ENCODE measurements around the gene RDH14.
A peak's percentile ranks its signal among the peaks of the same experiment; 100 is the strongest.

Gene RDH14

GRCh38 chr2:18559531-18560030 is 872 bp downstream of the RDH14 start:
- DNase-seq = no peak

GRCh38 chr2:18558458-18558857 is 2.0 kb downstream of the RDH14 start:
- no peak for DNase-seq

GRCh38 chr2:18557121-18557520 is 3.3 kb downstream of the RDH14 start:
- no peak for DNase-seq

- no peak for DNase-seq
Observed at GRCh38 chr2:18552351-18553077, 7.9 kb downstream of the RDH14 start.

- no peak for DNase-seq
Observed at GRCh38 chr2:18551623-18552022, 8.8 kb downstream of the RDH14 start.

- no peak for DNase-seq
Observed at GRCh38 chr2:18551169-18551568, 9.3 kb downstream of the RDH14 start.

- DNase-seq = no peak
Observed at GRCh38 chr2:18550433-18550832, 10.0 kb downstream of the RDH14 start.

GRCh38 chr2:18549083-18549482 is 11.4 kb downstream of the RDH14 start:
- DNase-seq = no peak

GRCh38 chr2:18548621-18549020 is 11.8 kb downstream of the RDH14 start:
- DNase-seq = no peak

- peak in 2 of 6 experiments; percentile 9 to 18 for DNase-seq
Observed at GRCh38 chr2:18546567-18546966, 13.9 kb downstream of the RDH14 start.

- no peak for DNase-seq
Observed at GRCh38 chr2:18545384-18545783, 15.1 kb downstream of the RDH14 start.

- DNase-seq = no peak
Observed at GRCh38 chr2:18544171-18544570, 16.3 kb downstream of the RDH14 start.

GRCh38 chr2:18540872-18541271 is 19.6 kb downstream of the RDH14 start:
- no peak for DNase-seq

- DNase-seq = no peak
Observed at GRCh38 chr2:18536697-18537096, 23.8 kb downstream of the RDH14 start.

- no peak for DNase-seq
Observed at GRCh38 chr2:18536100-18536499, 24.4 kb downstream of the RDH14 start.

GRCh38 chr2:18531194-18531593 is 29.3 kb downstream of the RDH14 start:
- DNase-seq = no peak

- DNase-seq = no peak
Observed at GRCh38 chr2:18527822-18528221, 32.6 kb downstream of the RDH14 start.

GRCh38 chr2:18527326-18527725 is 33.1 kb downstream of the RDH14 start:
- no peak for DNase-seq

GRCh38 chr2:18526429-18526828 is 34.0 kb downstream of the RDH14 start:
- no peak for DNase-seq

- DNase-seq = no peak
Observed at GRCh38 chr2:18525852-18526251, 34.6 kb downstream of the RDH14 start.

- DNase-seq = no peak
Observed at GRCh38 chr2:18525236-18525635, 35.2 kb downstream of the RDH14 start.

GRCh38 chr2:18522484-18523146 is 37.8 kb downstream of the RDH14 start:
- no peak for DNase-seq

- DNase-seq = peak; percentile 20 to 80 (median 62)
Observed at GRCh38 chr2:18520451-18521425, 39.7 kb downstream of the RDH14 start.

Data from stimulated activated naive CD4-positive, alpha-beta T cell (primary cell).